ENCODE data around the gene COL5A1.
"Not testable (repeated sequence)": the region's sequence is repeated elsewhere in the genome, so short reads cannot be mapped to it uniquely, and the experiment has no call there.

The COL5A1 gene

DNA sequence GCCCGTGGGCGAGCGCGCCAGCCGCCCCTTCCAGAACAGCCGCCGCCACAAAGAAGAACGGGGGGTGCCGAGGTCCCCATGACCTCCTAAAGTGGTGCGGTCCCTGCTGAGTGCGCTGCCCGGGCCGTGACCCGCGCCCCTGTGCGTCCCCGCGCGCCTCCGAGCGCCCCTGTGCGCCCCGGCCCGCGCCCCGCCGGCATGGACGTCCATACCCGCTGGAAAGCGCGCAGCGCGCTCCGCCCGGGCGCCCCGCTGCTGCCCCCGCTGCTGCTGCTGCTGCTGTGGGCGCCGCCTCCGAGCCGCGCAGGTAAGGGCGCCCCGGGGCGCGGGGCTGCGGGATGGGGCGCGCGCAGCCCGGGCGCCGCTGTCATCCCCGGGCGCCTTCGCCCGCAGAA lies 384 bp downstream of the COL5A1 start:
- no peak for DNase-seq

DNA sequence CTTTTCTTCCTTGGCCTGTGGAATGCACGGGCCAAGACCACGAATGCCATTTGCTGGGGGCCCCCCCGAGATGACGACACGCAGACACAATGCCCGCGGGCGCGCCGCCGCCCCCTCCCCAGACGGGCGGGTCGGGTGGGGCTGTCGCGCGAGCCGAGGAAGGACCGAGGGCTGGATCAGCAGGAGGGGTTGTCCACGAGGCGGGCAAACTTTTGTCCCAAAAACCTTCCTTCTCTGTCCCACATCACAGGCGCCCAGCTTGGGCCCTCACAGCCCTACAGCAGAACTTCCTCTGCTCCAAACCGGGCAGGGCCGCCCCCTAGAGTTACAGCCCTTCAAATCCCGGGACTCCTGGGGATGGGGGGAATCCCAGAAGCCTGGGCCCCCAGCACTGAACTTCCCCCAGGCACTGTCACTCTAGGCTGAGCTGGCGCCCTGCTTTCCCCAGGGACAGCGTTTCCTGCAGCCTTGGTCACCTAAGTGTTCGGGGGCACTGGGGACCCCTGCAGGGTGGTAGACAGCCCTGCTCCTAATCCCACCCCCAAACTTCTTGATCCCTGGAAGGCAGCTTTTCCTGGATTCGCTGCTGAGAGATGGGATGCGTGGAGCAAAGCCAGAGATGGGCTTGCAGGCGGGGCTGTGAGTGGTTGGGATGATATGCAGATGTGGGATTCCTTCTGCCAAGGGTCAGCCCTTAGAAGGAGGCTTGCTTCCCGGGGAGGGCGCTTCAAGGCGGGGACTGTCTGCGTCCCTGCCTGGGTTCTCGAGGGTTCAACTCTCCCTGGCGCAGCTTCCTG lies 980 bp downstream of the COL5A1 start:
- peak; percentile 74 for DNase-seq

DNA sequence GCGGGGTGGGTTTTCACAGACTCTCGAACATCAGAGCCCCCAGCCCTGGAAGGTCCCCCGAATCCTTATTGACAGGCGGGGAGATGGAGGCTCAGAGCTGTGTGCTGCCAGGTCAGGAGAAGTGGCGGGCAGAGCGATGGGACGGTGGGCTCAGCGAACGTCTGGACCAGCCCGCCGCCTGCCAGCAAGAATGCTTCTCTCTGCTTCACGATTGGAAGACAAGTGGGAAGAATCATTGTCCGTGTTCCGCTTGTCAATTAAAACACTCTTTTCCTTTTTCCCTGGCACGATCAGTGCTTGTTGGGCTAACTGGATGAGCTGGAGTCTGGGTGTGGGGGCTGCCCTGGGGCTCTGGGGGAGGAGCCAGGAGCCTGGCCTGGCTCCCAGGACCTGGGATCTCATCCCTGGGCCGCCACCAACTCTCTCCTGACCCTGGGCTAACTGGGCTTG lies 1.6 kb downstream of the COL5A1 start:
- peak; percentile 44 for DNase-seq

DNA sequence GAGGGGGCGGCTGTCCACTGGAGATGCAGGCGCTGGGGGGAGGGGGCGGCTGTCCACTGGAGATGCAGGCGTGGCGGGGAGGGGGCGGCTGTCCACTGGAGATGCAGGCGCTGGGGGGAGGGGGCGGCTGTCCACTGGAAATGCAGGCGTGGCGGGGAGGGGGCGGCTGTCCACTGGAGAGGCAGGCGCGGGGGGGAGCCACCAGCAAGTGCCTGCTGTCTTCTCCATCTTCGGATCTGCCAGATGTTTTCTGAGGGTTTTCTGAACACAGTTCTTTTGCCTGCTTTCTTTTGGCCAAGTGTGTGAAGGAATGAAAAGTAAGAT lies 2.8 kb downstream of the COL5A1 start:
- DNase-seq: not testable (repeated sequence)

DNA sequence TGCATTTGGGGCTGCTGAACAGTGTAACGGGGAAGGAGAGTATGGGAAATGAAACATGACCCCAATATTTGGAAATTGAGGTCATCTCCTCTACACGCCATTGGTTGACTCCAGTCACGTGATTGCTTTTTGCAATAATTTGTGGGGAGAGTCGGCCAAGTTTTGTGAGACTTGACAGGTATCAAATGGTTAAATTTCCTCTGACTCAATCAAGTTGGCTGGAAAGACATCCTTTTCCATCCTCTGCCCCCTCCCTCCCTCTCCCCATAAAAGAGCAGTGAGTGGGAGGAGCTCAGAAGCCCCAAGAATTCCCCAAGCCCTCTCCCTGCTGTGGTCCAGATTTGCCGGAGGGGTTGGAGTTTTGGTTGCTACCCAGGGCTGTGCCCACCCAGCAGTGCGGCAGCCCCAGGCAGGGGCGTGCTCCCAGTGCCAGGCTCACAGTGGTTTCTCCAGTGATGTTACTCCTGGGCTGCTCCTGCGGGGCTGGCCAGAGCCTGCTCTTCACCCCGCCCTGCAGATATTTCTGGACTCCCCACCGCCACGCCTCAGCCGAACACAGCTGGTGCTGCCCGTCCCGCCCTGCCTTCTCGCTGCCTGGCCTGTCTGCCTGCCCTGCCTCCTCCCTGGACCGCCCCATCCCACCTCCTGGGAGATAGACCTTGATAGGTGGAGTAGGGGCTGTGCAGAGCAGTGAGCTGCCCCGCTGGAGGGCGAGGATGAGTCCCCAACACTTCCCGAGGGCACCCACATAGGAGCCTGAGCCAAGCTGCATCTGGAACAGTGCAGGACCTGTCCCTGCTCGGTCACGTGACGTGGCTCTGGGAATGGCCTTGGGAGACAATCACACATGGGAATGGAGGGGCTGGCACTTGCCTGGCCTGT lies 3.4 kb downstream of the COL5A1 start:
- DNase-seq: peak; percentile 96

DNA sequence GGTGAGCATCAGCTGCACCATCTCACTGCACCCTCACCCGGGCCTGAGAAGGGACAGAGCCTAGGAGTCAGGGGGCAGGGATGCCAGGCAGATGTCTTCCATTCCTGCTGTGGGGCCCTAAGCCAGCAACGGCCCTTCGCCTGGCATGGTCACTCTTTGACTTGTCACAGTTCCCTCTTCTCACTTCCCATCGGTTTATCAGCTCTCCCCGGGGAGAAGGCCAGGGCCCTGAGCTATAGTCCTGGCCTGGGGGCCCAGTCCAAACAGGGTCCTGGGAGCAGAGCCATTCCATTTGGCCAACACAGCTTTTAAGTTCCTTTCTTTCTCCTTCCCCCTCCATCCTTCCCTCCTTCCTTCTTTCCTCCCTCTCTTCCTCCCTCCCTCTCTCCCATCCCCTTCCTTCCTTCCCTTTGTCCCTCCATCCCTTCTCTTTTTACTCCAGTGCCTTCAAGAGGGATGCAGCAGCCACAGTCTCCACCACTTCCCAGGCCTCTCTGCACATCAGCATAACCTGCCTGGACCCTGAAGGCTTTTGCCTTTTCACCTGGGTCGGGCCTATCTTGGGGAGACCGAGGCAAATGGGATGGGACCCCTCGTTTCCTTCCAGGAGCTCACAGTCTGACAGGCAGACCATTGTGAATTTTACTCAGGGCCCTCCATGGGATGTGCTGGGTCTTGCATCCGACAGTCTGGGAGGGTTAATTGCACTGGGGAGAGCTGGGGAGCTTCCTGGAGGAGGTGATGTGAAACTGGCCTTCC lies 4.2 kb downstream of the COL5A1 start:
- no peak for DNase-seq

DNA sequence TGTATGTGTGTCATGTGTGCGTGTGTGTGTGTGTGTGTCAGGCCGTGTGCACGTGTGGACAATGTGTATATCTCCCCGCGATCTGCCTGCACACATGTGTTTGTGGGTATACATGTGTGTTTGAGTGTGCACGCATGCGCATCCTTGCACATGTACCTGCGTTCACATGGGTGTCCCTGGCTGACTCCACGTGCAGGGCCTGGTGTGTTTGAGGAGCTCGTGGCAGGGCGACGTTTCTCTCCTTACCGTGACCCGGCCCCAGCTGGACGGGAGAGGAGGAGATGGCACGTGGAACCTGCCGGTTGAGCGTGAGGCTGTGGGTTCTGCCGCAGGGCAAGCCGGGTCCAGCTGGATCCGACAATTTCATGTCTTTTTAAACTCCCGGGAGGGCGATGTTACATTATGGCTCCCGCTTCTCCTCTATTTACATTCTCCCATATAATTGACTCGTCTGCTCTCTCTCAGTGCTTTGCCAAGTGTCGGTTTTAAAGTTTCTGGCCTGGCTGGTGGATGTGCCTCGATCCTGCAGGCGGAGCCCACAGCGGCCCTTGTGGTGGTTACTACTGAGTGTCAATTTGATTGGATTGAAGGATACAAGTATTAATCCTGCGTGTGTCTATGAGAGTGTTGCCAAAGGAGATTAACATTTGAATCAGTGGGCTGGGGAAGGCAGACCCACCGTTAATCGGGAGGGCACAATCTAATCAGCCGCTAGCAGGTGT lies 5.9 kb downstream of the COL5A1 start:
- no peak for DNase-seq

DNA sequence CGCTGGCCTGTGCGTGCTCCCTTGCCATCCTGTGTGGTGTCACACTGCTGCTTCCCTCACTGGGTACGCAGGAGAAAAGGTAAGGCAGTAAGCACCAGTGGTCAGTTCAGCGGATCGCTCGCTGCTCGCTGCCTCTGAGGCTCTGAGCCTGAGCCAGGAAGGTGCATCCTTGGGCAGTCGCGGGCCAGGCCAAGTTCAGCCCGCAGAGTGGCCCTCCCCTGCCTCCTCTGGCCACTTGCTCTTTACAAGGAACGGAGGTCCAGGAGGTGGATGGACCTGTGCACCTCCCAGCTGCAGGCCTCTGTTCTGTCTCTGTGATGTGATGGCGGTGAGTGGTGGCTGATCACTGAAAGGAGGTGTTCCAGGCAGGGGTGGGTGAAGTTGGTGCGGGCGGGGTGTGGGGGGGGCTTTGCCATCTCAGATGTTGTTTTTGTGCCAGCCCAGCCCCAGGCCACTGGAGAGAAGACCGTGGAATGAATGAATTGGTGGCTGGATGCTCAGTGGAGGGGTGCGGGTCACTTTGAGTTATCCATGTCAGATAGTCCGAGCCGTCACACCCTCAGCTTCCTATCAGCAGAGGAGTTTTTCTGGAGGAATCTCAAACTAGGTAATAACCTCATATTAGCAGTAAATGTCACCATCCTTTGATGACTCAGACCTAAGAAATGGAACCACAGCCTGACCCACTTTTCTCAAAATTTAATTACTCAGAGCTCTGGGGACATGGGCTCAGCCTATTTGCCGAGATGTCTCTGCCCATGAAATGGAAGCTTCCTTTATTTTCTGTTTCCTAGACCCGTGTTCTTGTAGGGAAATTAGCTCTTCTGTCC lies 7.3 kb downstream of the COL5A1 start:
- DNase-seq: no peak

DNA sequence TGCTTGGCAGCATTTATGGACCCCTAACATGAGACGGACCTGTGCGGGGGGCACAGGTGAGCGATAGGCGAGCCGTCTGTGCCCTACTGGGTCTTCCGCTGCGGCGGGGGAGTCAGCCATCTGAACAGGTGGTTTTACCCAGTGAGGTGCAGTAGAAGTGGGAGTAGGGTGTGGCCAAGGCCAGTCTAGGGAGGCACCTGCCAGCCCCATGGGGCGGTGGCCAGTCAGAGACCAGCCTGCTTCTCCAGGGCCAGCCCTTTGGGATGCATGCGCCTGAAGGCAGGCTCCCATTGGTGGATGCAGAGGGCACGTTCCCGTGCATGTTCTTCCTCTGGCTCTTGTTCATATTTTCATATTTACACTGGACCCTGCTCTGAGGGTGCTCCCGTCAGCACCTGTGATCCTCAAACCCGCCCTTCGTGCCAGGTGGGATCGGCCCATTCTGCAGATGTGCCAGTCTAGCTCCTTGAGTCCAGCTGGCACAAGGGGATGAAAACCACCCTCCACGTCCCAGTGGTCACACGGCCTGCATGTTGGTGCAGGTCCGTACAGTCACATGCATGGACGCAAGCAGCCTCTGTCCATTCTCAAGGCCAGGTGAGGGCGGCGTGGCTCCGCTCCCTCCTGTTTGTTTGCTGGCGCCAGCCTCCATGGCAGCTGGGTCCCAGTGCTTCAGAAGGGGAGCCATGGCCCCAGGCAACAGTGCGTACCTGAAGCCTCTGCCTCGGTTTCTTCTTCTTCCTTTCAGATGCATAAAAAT lies 9.0 kb downstream of the COL5A1 start:
- no peak for DNase-seq

DNA sequence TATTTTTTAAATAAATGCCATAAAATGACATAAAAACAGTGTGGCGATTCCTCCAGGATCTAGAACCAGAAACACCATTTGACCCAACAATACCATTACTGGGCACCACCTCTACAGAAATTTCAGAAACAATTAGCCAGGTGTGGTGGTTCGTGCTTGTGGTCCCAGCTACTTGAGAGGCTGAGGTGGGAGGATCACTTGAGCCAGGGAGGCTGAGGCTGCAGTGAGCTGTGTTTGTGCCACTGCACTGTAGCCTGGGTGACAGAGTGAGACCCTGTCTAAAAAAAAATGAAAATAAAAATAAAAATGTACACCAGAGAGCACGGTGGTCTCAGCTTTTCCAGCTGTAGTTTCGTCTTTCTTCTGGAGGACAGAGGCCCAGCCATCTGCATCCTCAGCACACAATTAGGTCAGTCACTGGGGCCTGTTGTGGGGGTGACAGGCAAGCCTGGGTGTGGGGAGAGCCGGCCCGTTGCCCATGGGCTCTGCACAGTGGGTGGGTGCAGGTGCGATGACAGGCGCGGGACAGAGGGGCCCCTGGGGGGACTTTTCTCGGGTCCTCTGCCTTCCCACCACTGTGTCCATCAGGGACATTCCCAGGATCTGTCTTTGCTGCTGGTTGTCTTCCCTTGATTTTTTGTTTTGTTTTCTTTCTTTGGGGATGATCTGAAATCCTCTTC lies 9.8 kb downstream of the COL5A1 start:
- DNase-seq: no peak

DNA sequence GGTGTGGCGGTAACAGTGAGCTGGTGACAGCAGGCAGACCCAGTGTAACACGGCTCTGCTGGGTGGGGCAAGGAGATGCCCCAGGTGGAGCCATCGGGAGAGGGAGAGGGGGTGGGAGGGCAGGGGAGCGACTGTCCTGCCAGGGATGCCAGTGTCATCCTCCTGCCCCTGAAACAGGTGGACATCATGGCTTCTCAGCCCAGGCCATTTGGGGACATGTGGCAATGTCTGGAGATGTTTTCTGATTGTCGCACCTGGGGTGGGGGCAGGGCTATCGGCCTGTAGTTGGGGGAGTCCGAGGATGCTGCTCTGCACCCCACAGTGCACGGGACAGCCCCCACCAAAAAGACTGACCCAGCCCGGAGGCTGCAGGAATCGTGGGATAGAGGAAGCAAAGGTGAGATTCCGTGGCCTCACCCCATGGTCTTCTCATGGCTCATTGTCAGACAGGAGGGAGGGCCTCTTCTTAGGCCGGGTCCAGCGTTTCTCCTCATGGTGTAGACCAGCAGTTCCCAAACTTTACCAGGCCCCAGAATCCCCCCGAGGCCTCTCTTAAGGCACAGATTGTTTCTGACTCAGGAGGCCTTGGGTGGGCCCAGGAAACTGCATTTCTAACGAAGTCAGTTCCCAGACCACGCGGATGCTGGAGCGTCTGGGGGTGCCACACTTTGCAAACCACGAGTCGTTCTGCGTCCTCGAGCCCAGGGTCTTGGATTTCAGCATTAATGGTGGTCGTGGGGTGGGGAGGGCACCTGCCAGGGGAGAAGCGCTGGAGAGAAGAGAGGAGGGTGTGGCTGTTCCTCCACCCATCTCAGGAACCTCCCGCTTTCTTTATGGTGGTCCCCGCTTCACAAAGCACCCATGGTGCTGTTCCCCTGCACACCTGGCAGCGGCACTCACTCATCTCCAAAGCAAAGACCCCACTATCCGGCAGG lies 11.0 kb downstream of the COL5A1 start:
- DNase-seq: no peak

DNA sequence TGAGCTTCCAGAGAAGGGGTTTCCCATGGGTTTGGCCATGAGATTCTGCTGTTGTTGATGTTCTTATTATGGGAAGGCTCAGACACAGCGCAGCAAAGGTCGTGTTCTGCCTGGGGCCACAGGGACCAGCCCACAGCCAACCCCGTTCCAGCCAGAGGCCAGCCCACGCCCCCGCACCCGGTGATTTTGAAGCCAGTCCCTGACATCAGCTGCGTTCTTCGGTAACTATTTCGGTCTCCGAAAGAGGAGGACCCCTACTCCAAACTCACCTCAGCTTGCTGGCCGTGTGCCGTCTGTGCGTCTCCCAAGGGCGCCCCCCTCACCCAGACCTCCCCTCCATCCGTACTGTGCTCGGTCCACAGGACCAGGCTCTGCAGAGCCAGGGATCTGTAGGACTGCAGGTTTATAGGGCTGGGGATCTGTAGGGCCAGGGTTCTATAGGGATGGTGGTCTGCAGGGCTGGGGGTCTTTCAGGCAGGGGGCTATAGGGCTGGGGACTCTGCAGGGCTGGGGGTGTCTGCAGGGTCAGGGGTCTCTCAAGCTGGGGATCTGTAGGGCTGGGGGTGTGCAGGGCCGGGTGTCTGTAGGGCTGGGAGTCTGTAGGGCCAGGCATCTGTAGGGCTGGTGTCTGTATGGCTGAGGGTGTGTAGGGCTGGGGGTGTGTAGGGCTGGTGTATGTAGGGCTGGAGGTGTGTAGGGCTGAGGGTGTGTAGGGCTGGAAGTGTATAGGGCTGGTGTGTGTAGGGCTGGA lies 11.8 kb downstream of the COL5A1 start:
- no peak for DNase-seq

DNA sequence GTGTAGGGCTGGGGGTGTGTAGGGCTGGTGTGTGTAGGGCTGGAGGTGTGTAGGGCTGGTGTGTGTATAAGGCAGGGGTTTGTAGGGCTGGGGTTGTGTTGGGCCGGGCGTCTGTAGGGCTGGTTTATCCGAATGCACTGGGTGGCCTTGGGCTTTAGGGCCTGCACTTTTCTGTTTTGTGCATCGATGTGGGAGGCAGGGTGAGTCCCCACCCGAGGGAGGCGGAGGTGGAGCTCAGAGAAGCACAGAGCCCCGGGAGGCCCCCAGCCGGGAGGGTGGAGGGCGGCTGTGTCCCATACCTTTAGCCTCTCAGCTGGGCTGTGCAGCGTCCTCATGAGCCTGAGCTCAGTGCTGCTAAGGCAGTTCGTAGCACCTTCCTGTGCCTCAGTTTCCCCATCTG lies 13.5 kb downstream of the COL5A1 start:
- no peak for DNase-seq

DNA sequence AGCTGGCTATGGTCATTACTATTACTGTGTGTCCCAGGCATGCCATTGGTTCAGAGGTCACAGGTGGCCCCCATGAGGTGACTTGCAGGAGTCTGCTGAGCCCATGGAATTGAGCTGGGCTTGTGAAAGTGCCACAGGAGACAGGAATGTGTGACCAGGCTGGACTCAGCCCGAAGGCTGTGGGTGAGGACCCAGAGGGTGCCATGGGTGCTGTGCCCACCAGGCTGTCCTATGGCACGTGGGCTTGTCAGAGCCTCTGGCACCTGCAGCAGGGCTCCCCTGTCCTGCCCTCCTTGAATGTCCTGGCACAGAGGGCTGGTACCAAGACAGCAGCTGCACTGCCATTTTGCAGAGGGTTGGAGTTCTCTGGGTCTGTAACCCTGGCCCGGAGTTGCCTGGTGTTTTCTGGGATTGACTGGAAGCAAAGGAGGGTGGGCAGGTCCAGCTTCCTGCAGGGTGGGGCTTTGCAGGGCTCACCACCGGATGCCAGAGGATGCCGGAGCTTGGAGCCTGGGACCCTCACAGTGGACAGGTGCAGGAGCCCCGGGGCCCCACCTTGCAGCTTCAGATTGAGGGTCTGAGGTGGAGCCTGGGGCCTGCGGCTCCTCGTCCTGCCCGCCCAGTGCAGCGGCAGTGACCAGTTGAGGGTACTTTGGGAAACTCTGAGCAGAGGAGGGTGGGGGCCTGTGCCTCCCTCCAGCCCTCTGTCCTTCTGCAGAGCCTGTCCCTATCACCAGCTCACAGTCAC lies 14.2 kb downstream of the COL5A1 start:
- DNase-seq: no peak

DNA sequence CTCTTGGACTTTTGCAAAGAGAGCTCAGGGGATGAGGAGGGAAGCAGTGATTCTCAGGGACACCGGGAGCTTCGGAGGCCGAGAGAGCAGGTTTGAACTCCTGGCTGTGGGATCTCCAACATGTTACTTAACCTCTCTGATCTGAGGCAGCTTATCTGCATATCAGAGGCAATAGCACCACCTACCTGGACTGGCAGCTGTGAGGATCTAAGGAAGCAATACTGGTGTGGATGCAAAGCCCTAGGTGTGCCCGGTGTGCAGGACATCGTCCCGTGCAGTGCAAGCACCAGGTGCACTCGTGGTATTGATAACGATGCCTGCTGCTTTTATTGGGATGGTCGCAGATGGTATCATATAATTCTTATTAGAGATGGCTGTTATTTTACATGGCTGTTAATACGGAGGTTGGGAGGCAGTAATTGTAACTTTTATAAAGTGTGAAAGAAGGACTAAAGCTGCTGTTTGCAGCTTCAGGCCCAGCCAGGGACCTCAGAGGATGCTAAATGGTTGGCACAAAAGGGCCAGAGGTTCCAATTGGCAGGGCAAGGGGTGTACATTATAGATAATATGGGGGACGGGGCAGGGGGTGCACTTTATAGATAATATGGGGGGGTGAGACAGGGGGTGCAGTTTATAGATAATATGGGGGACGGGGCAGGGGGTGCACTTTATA lies 14.9 kb downstream of the COL5A1 start:
- no peak for DNase-seq

DNA sequence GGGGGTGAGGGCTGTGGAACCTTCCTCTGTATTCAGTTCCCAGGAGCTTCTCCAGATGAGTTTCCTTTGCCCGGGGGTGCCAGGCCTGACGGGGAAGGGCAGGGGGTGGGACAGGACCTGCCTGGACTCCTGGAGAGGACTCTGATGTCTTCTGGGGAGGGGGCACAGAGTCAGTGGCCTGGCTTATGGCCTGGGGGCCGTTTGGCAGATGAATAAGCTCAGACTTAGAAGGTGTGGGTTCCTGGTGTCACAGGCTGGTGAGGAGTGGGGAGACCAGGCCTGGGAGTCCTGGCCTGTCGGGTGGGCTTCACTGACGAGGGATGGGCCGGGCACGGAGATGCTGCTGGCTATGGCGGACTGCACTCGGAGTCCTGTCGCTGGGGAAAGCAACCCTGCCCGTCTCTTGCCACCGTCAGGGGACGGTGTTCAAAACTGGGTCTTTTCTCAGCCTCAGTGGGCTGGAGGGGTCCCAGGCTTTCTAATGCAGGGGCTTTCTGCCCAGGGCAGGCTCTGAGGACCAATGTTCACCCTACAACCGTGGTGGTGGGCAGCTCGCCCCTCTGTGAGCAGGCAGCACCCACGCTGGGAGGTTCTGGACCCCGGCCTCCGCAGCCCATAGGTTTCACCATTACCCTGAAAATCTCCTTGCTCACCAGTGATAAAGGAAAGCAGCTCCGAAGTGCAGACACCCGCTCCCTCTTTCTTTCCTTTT lies 16.2 kb downstream of the COL5A1 start:
- DNase-seq: no peak

Data from eye (tissue), 1 donor.